CD4-positive, alpha-beta T cell (primary cell): ENCODE results near the gene SHH. TPM values are rescaled to one million over a fixed set of nuclear protein-coding genes. Genes with fewer than 3 reads are reported as not detected.

ENCODE experiments used
- ATAC-seq: fragments of 200-7000 bp; cut with Tn5 transposase; one replicate; pipeline ENCODE4 v1.10.0; 2022; ENCODE audit warnings: mild to moderate bottlenecking; ENCODE audit not compliant: poor library complexity
- CTCF ChIA-PET: fragments of 350-600 bp; sonication (Branson Sonifier 250); formaldehyde crosslinking; loops from one replicate; lab custom pipeline; 2021; ENCODE audit warnings: antibody characterized with exemption, inconsistent platforms; lab: Charles Lee
- POLR2A ChIA-PET: fragments of 350-600 bp; sonication (Branson Sonifier 250); formaldehyde crosslinking; loops from one replicate; lab custom pipeline; 2021; ENCODE audit warnings: antibody characterized with exemption, inconsistent platforms; lab: Charles Lee
- DNase-seq, 14 experiments: peaks; one replicate each; pipeline ENCODE4 v3.0.0-alpha.2; 2013 to 2020; ENCODE audit warnings: mixed read lengths in 2 of 14
- H3K27ac ChIP-seq, 2 donors: one replicate each; pipeline versions ENCODE4 v1.5.1 to v1.7.0; 2013; ENCODE audit warnings: low read length in 2 of 2, low read depth in 1 of 2, mild to moderate bottlenecking in 1 of 2
- H3K27me3 ChIP-seq, 2 experiments: 1 replicate in 1 of 2; 2 replicates in 1 of 2; pipeline versions ENCODE4 v1.6.1 to v1.7.0; 2013; ENCODE audit warnings: low read length in 2 of 2, control low read depth in 1 of 2, mild to moderate bottlenecking in 1 of 2, moderate library complexity in 1 of 2; ENCODE audit not compliant: insufficient read depth in 2 of 2, control insufficient read depth in 1 of 2
- H3K36me3 ChIP-seq: one replicate; pipeline ENCODE4 v1.6.1; 2013; ENCODE audit warnings: low read length, control low read depth; ENCODE audit not compliant: insufficient read depth
- H3K4me1 ChIP-seq: one replicate; pipeline ENCODE4 v1.6.1; 2013; ENCODE audit warnings: low read length, control low read depth; ENCODE audit not compliant: insufficient read depth
- H3K4me3 ChIP-seq: one replicate; pipeline ENCODE4 v1.5.1; 2013; ENCODE audit warnings: mild to moderate bottlenecking, low read length, moderate library complexity
- H3K9me3 ChIP-seq, 2 experiments: 1 replicate in 1 of 2; 2 replicates in 1 of 2; pipeline versions ENCODE4 v1.6.1 to v1.7.0; 2013; ENCODE audit warnings: low read length in 2 of 2, mild to moderate bottlenecking in 2 of 2, control low read depth in 1 of 2, moderate library complexity in 1 of 2; ENCODE audit not compliant: control insufficient read depth in 1 of 2, insufficient read depth in 1 of 2
- H3K27ac Mint-ChIP-seq: one replicate; pipeline ENCODE4 v1.8.0; 2020; ENCODE audit warnings: mixed read lengths
- H3K27me3 Mint-ChIP-seq: one replicate; pipeline ENCODE4 v1.8.0; 2021; ENCODE audit warnings: mixed read lengths
- H3K36me3 Mint-ChIP-seq: one replicate; pipeline ENCODE4 v1.8.0; 2021; ENCODE audit warnings: low read depth, mixed read lengths
- H3K4me1 Mint-ChIP-seq: one replicate; pipeline ENCODE4 v1.8.0; 2021; ENCODE audit warnings: low read depth, mixed read lengths
- H3K4me3 Mint-ChIP-seq: one replicate; pipeline ENCODE4 v1.8.0; 2020; ENCODE audit warnings: mild to moderate bottlenecking, mixed read lengths
- H3K9me3 Mint-ChIP-seq: one replicate; pipeline ENCODE4 v1.8.0; 2020; ENCODE audit warnings: mixed read lengths
- CTCF ChIP-seq: fragments of 200-600 bp; IDR thresholded peaks from one replicate; pipeline ENCODE4 v1.8.0; 2022; ENCODE audit warnings: antibody characterized with exemption, mild to moderate bottlenecking
- intact Hi-C, 2 experiments: fragments of 100-400 bp; cut with DNase I in 1 of 2; cut with micrococcal nuclease in 1 of 2; formaldehyde crosslinking; loops; one replicate each; pipeline versions ENCODE4 v1.15.1 to v1.9.0; 2023 to 2025; cut with DNase I, micrococcal nuclease
- total RNA-seq, 174 experiments: library from RNA in 2 of 174; stranded (reverse) in 2 of 174; gene quantifications; one replicate each; pipeline ENCODE4 v1.2.3 and lab custom pipeline; 2021 to 2026

The SHH gene
- total RNA-seq, 2 experiments from 2014 or later: not detected

- ChIA-PET CTCF (no interaction called here), POLR2A (no interaction called here)
- TF ChIP-seq CTCF: no peak
- Mint-ChIP-seq H3K36me3 (no peaks in the 10 kb centered on the region), H3K4me1 (no peaks in the 10 kb centered on the region), H3K27me3 (peaks cover 4% of the 10 kb centered on the region), H3K9me3 (no peaks in the 10 kb centered on the region), H3K27ac (no peak overlapping the region), H3K4me3 (no peak overlapping the region)
- no peaks in the 10 kb centered on the region for H3K4me1 ChIP-seq
- H3K9me3 ChIP-seq: peaks cover 0 to 7% of the 10 kb centered on the region in 2 experiments
- no peak overlapping the region for H3K4me3 ChIP-seq
- H3K36me3 ChIP-seq: no peaks in the 10 kb centered on the region
- ATAC-seq (no peak), DNase-seq (no peak)
- intact Hi-C loops: no loop called here
- H3K27me3 ChIP-seq: no peaks in the 10 kb centered on the region
- no peak overlapping the region for H3K27ac ChIP-seq
Observed at GRCh38 chr7:155843426-155844018, 31.3 kb upstream of the SHH start.

- POLR2A ChIA-PET: no interaction called here
Observed at GRCh38 chr7:155842496-155843265, 30.4 kb upstream of the SHH start.

GRCh38 chr7:155840909-155841308 is 28.6 kb upstream of the SHH start:
- POLR2A ChIA-PET: no interaction called here
- CTCF ChIA-PET: no interaction called here
- Mint-ChIP-seq H3K27me3 (peaks cover 4% of the 10 kb centered on the region), H3K27ac (no peak overlapping the region), H3K4me1 (no peaks in the 10 kb centered on the region), H3K9me3 (no peaks in the 10 kb centered on the region), H3K36me3 (no peaks in the 10 kb centered on the region), H3K4me3 (no peak overlapping the region)
- no peaks in the 10 kb centered on the region for H3K27me3 ChIP-seq
- no peaks in the 10 kb centered on the region for H3K36me3 ChIP-seq
- no peaks in the 10 kb centered on the region for H3K4me1 ChIP-seq
- no peak for DNase-seq
- no peak overlapping the region for H3K27ac ChIP-seq
- no peak for ATAC-seq
- intact Hi-C loops: no loop called here
- peaks cover 0 to 7% of the 10 kb centered on the region in 2 experiments for H3K9me3 ChIP-seq
- no peak overlapping the region for H3K4me3 ChIP-seq
- TF ChIP-seq CTCF: no peak

More at GRCh38 chr7:155842496-155843265, 30.4 kb upstream of the SHH start:
- CTCF ChIA-PET: no interaction called here
- Mint-ChIP-seq H3K4me1 (no peaks in the 10 kb centered on the region), H3K9me3 (no peaks in the 10 kb centered on the region), H3K36me3 (no peaks in the 10 kb centered on the region), H3K27ac (no peak overlapping the region), H3K27me3 (peaks cover 4% of the 10 kb centered on the region), H3K4me3 (no peak overlapping the region)
- no peak for TF ChIP-seq CTCF
- H3K27ac ChIP-seq: no peak overlapping the region
- intact Hi-C loops: no loop called here
- H3K9me3 ChIP-seq: peaks cover 0 to 7% of the 10 kb centered on the region in 2 experiments
- H3K27me3 ChIP-seq: no peaks in the 10 kb centered on the region
- no peak for DNase-seq
- H3K4me1 ChIP-seq: no peaks in the 10 kb centered on the region
- no peak for ATAC-seq
- no peak overlapping the region for H3K4me3 ChIP-seq
- no peaks in the 10 kb centered on the region for H3K36me3 ChIP-seq
